GM10266 (cell line): ENCODE results near the gene CNTNAP2.

Experiments
- DNase-seq: peaks from one replicate; pipeline ENCODE4 v3.0.0; 2012; ENCODE audit errors: extremely low spot score
- CTCF ChIP-seq: IDR thresholded peaks from 2 replicates; pipeline ENCODE4 v1.5.1; 2012; ENCODE audit warnings: mild to moderate bottlenecking, low read depth; ENCODE audit not compliant: control insufficient read depth, insufficient read depth; ENCODE audit errors: missing control alignments

Gene CNTNAP2

GRCh38 chr7:146740039-146740438 lies 623.4 kb downstream of the CNTNAP2 start:
- no peak for TF ChIP-seq CTCF

GRCh38 chr7:146741911-146742310 lies 625.3 kb downstream of the CNTNAP2 start:
- TF ChIP-seq CTCF, result no peak
- DNase-seq, result no peak

More at GRCh38 chr7:146740039-146740438, 623.4 kb downstream of the CNTNAP2 start:
- DNase-seq, result no peak

GRCh38 chr7:146754385-146754784 lies 637.8 kb downstream of the CNTNAP2 start:
- no peak for DNase-seq
- TF ChIP-seq CTCF, result no peak

GRCh38 chr7:146755585-146755984 lies 639.0 kb downstream of the CNTNAP2 start:
- TF ChIP-seq CTCF, result no peak

GRCh38 chr7:146764458-146764857 lies 647.9 kb downstream of the CNTNAP2 start:
- no peak for TF ChIP-seq CTCF
- DNase-seq, result no peak

More at GRCh38 chr7:146755585-146755984, 639.0 kb downstream of the CNTNAP2 start:
- DNase-seq, result no peak

GRCh38 chr7:146768957-146769356 lies 652.4 kb downstream of the CNTNAP2 start:
- no peak for DNase-seq
- no peak for TF ChIP-seq CTCF

- no peak for DNase-seq
- no peak for TF ChIP-seq CTCF
These were observed 656.0 kb downstream of the CNTNAP2 start for GRCh38 chr7:146772601-146773000.
